GM18907 (cell line): ENCODE data around the gene ARHGAP25.

Experiments used
- ATAC-seq: cut with Tn5 transposase; IDR thresholded peaks from one replicate; pipeline ENCODE4 v1.9.1; 2021; ENCODE audit warnings: mild to moderate bottlenecking, moderate library complexity; ENCODE audit not compliant: unreplicated experiment

ARHGAP25 gene

DNA sequence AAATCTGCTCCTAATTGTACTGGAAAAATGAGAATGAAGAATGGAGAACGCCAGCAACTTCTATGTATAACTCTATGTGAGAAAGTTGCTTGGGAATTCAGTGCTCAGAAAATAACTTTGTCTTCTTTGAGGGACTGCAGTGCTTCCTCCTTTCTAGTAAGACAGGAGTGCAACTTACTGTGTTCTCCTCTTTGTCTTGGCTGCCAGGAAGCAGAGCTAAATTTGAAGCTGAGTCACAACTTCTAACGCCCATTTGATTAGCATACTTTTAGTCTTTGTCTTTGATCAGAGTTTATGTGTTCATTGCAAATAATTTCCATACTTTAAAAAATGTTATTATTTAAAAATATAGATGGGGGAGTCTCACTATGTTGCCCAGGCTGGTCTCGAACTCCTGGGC lies 6.6 kb downstream of the ARHGAP25 start:
- no peak for ATAC-seq

DNA sequence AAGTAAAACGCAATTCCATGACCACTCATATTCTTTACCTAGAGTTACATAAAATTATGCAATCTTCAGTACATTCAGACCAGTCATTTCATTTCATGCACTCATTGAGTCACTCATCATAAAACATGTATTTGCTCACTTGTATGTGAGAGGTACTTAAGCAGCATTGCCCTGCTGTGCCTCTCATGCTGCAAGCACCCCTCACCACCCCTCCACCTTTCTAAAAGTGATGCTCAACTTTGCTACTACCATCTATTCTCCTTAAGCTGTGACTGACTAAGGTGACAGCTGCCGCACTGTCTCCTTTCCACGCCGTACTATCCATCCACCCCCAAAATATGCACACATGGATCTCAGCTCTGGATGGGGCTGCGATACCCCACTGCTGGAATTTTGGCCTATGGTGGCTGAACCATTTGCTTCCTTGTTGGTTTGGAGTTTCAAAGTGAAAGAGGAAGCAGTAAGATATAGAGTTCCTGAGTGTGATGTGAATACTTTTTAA lies 7.2 kb downstream of the ARHGAP25 start:
- no peak for ATAC-seq

DNA sequence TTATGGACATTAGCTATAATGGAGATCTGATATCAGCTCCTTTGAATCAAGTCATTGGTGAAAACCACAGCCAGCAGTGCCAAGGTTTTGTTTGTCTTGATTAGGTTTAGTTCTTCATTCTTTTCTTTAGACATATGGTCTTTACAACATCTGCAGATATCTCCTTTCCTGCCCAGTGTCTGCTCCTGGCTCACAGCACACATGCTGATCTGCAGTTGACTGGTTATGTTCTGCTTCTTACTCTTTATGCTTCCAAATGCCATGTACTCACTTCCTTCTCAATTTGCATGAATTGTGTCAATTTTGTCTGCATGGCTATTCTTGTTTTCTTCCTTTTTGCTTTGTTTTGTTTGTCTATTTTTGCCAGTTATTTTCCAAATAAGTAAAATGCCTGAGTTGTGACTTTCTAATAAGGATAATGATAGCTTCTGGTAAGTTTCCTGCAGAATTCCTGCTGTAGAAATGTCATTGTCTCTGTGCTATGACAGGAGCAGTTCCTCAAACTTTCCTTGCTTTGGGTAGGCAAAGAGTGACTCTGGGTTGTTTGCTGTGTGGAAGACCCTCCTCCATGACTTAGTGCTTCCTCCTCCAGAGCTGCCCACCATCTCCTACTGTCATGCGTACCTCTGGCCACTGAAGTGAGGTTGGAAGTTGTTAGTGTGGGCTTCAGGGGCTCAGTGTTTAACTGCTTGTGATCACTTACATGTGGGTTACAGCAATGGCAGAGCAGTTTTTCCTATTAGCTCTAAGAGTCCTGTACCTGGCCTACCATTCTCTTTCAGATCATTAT lies 8.2 kb downstream of the ARHGAP25 start:
- ATAC-seq: peak; percentile 31

DNA sequence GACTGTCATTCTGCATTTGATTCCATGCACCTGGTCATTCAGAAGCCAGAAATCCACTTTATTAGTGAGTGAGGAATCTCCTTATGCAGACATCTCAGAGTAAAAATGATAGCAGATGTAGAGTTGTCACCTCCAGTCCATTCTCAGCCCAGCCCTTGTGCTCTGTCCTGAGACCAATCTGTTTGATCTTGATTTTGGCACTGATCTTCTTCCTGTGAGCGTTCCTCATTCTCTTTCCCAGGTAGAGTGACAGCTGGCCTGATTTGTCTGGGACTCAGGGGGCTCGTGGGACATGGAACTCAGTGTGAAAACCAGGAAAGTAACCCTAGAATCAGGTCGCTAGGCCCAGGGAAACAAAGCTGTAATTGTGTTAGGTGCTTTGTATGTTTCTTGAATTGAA lies 8.9 kb downstream of the ARHGAP25 start:
- no peak for ATAC-seq

DNA sequence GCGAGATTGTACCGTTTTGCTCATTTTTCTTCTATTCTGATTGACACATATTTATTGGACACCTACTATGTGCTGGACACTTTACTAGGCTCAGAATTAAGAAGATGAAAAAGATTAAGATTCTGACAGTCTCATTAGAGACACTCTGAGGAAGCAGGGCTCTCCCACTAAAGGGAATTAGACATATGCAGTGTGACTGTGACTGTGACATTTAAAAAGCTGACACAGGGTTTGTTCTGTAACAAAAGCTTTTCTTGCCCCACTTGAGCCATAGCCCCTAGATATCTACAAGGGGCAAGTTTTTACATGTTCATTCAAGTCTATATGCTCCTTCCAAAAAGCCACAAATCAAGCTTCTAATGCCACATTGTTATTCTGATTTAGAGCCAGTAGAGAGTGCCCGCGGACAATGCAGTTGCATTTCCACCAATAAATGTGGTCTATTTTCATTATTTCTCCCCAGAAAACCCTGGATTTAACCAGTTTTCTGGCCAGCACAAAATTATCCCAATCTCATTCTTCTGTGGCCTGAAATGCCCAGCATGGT lies 9.8 kb downstream of the ARHGAP25 start:
- no peak for ATAC-seq

DNA sequence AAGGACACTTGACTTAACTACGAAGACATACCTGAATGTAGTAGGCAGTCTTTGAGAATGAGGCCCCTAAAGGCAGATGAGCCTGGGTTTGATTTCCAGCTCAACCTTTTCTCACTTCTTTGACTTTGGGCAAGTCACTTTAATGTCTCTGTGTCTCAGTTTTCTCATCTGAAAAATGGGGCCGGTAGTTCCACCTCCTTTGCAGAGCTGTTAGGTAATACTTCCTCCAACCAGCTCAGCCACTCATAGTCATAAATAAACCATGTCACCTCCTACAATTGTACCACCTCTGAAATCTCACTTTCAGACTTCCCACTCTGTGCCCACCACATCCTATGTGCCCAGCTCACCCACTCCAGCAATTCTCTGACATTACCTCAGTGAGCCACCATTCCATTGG lies 10.4 kb downstream of the ARHGAP25 start:
- ATAC-seq: no peak

DNA sequence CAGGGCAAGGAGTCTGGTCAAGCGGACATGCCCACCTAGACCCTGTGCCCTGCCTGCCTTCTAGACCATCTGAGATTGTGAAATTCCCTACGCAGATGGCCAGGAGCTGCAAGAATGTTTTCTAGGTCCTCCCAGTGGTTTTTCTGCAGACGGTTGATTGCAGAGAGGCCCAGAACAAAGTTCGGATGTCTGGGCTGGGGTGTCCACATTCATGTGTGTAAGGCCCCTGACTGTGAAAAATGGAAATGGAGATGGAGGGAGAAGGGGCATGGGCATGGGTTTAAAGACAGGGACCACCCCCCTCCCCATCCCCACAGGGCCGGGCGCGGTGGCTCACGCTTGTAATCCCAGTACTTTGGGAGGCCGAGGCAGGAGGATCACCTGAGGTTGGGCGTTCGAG lies 11.8 kb downstream of the ARHGAP25 start:
- ATAC-seq: no peak

DNA sequence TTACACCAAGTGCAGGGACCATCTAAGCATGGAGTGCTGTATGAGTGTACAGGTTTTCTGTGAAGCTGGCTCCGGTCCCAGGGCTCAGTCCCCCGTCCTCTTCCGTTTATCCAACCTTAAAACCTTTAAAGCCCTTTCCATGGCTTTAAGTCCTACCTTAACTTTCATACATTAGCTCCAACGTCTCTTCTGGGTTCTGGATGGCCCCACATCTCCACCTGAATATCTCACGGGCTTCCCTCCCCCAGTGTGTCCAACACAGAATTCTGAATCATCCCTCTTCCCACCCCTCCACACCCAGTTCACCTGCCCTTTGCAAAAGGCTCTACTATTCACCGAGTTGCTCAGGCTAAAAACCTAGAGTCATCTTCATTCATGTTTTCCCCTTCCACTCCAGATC lies 12.8 kb downstream of the ARHGAP25 start:
- no peak for ATAC-seq

DNA sequence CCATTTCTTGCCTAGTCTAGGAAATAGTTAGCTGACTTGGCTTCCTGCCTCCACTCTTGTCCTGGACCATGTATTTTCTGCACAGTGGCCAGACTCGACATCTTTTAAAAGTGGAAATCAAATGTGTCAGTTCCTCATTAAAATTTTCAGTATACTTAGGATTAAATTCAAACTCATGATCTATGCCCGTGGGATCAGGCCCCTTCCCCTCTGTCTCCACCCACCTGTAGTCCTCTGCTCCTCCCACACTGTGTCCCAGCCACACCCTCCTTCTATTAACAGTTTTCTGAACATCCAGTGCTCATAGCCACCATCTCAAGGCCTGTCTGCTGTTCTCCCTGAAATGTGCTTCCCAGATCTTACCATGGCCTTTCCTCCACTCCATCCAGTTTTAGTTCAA lies 13.3 kb downstream of the ARHGAP25 start:
- ATAC-seq: no peak

DNA sequence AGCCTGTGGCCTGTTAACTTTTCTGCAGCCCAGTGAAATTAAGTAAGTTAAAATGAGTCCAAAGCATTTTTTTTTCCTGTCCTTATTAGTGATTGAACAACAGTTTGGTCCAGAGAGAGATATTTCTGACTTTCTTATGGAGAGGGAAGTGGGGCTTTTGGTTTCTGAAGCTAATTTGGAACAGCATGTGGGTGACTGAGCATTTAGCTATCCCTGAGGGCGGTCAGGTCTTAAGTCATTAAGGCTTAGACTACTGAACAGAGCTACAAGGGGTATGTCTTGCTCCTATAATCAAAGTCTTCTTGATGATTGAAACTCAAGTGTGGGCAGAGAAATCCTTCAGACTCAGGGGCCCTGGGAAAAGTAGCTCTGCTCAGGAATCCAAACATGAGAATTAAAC lies 14.0 kb downstream of the ARHGAP25 start:
- ATAC-seq: no peak

DNA sequence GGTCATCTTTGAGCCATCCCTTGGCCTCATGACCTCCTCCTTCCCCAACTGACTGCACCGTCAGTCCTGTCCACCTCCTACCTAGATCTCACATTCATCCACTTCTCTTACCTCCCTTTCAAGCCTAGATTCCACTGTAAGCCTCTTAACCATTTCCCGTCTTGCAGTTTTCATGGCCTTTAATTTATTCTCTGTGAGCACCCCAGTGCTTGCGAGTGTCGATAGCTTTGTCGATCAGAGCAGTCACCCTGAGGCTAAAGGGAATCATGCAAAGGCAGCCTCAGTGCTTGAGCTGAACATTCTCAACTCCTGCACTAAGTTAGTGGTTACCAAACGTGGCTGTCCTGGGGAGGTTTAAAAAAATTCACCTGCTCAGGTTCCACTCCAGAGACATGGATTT lies 14.7 kb downstream of the ARHGAP25 start:
- no peak for ATAC-seq

DNA sequence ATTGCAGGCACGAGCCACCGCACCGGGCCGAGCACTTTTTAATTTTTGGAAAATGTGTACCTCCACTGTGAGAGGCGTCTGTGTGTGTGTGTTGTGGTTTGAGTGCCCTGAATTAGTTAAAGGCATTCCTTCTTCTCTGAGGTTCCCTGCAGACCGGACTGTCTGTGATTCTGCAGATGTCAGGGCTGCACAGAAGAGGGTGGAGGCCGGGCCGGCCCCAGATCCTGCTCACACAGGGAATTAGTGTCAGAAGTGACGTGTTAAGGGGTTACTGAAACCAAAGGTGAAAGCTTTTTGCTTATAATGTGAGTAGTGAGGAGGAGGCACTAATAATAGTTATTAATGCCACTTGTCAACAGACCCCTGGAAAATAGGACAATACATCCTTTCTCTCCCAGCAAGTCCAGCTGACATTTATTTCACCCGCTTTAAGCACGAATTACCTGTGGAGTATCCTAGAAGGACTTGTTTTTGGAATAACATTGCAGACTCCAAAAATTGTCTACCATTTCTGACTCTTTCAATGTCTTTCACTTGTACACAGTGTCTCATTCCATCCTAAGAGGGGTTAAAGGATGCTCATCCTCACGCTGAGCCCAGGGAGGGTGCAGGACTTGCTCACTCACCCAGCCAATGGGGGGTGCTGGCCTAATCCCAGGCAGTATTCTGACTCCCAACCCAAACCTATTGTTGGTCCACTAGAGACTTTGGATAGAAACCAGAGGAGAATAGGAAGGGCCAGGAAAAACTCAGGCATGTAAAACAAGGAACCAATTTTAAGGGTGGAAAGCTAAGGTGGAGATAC lies 16.2 kb downstream of the ARHGAP25 start:
- no peak for ATAC-seq

DNA sequence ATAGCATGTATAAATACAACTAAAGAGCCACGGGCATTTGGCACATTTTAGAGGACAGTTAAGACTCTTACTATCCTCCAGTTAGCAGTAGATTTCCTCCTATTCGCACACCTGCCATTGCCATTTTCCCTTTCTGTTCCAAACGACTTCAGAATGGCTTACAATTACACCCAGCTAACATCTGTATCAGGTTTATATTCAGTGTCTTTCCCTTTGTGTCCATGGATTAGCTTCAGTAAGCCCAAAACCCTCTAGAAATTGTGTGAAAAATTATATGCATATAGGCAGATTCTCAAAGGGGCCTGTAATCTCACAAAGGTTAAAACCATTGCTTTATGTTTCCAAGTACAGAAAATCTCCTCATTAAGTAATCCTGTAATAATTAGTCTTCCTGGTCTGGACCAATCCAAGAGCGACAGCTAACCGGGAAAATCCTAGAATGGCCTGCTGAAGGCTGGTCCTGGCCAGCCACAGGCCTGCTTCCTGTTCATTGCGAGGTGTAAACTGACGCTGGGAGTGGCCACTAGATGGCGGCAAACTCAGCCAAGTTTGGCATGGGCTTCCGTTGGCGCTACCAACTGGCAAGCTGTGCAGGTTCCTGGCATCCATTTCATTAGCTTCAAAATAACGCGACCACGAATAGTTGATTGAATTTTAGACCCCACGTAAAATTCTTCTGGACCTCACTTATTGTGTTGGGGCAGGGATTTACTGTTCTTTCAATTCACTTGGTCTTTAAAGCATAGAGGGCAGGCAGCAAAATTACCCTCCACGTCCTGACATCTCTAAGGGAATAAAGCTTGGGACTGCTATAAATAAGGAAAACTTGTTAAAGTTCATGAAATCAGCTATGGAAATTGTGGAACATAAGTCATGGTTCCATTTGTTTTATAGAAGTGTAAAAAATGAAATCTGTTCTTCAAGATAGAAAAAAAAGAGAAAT lies 17.1 kb downstream of the ARHGAP25 start:
- ATAC-seq: peak; percentile 96

DNA sequence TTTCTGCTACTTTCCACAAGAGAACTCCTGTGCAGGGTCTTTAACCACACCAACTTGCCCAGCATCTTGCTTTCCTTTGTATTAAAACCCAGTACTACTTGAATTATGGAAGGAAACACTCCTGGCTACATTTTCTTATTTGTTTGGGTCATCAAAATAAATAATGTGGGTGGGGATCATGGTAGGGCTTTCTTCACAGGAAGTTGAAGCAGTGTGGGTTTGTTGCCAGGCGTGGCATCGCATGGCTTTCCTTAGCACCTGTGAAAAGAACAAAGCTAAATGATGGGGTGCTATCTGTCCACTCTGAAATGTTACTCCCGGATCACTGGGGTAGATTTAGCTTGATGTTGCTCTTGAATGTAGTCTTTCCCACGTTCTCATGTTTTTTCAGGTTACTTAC lies 18.7 kb downstream of the ARHGAP25 start:
- no peak for ATAC-seq

DNA sequence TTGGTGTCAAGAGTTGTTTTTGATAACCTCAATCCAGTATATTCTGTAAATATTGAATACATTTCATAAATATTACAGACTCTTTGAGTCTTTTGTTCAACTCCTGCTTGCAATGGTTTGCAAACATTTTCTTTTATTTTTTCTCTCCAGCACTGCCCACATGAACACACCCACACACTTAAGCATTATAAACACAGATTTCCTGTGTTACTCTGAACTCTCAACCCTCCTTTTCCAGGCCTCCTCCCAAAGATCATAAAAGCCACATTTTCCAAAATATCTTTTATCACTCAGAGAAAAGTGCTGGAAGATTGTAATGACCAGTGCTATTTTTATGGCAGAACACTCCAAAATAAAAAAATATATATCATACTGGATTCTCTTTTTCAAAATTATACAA lies 20.5 kb downstream of the ARHGAP25 start:
- no peak for ATAC-seq

DNA sequence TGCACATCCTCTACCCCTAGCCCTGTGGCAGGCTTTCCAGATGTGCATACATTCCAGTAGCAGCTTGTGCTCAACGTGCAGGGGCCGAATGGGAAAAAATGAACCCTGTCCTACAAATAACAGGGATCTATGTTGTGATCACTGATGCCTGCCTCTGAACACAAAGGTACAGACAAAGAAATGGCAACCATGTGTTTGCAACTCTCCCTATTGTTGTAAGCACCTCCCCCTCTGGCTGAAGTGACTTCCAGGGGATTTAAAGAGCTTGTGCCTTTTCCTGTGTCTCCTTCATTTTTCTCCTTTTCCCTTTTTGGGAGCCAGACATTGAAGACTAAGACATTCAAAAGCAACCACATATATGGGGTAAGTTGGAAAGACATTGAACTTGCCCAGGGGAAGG lies 21.6 kb downstream of the ARHGAP25 start:
- no peak for ATAC-seq

DNA sequence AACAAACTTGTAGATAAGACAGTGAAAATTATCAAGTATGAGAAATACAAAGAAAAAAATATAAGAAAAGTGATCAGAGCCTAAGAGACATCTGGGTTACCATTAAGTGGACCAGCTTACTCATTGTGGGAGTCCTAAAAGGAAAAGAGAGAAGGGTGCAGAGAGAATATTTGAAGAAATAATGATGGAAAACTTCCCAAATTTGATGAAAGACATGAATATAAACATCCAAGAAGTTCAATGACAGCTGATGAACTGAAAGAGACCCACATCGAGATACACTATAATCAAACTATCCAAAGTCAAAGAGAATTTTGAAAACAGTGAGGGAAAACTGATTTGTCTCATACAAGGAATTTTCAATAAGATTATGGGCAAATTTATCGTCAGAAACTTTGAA lies 22.5 kb downstream of the ARHGAP25 start:
- no peak for ATAC-seq

DNA sequence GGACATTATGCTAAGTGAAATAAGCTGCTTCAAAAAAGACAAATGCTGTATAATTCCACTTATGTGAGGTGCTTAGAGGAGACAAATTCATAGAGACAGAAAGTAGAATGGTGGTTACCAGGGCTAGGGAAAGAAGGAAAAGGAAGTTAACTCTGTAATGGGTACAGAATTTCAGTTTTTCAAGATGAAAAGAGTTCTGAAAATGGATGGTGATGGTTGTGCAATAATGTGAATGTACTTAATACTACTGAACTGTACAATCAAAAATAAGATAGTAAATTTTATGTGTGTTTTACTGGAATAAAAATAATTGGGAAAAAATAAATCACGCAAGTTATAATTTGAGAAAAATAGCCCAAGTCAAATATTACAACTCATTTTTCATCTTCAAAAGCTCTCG lies 27.5 kb downstream of the ARHGAP25 start:
- no peak for ATAC-seq

DNA sequence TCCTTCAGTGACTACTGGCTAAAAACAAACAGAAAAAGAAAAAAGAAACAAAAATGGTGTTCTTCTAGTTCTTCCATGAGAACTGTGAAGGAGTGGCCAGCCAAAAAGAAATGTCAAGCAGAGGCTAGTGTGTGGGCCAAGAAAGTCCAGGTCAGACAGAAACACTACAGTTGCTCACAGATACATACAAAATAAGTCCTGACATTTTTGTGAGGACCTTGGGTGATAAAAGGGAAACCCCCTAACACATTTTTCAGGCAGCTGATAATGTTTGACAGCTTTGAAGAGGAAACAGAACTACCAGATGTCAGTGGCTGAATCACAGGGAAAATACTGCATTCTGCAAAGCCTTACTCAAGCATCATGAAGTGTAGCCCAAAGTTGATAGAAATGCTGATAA lies 28.1 kb downstream of the ARHGAP25 start:
- ATAC-seq: peak; percentile 45

DNA sequence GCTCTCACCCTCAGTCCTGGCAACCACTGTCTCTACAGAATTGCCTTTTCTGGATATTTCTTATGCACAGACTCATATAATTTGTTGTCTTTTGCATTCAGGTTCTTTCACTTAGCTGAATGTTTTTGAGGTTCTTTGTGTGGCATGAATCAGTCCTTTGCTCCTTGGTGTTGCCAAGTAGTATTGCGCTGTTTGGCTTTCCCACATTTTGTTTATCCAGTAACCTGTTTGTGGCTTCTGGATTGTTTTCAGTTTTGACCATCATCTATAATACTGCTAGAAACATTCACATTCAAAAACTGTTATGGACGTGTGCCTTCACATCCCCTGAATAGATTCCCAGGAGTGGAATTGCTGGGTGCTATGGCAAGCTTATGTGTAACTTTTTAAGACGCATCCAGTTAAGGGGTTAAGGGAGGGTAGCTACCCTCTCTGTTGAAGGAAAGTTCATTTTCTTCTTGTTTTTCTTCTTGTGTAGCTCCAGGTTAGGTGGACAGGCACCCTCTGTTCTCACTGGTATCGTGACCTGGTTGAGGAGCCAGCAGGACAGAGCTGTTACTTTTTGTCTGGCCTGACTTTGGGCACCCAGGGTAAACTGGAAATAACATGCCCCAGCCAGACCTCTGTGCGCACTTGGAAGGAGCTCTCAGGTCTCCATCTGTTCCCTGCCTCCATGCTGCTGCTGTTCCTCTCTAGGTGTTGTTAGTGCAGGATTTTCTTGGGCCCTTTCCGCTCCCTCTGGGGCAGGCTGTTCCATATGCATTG lies 29.6 kb downstream of the ARHGAP25 start:
- ATAC-seq: no peak
